ENCODE data around the gene IBTK. TPM values are rescaled to one million over a fixed set of nuclear protein-coding genes. Genes with fewer than 3 reads are reported as not detected.
"Not testable (repeated sequence)": the region's sequence is repeated elsewhere in the genome, so short reads cannot be mapped to it uniquely, and the experiment has no call there.

Gene IBTK
- total RNA-seq, 2 donors from 2014 or later, result 22.3 to 31.8 TPM

DNA sequence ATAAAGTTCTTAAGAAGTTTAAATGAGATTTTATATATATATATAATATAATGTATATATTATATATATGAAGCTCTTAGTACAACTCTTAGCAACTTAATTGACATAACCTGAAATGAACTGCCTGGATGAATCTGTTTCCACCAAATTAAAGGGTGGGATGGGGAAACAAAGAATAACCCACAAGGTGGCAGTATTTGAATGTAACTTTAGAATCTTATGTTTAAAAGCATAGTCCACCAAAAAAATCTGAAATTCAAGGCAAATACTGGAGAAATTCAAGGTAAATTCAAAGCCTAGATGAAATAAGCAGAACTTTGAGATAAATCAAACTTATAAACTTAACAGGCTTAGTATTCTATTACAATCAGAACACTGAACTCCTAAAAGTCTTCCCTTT is 4.4 kb upstream of the IBTK start:
- intact Hi-C loops (cut with DNase I), result loop anchor here in 1 of 2 donors (1.0 kb wide), 1 partner anchor 804 kb away; no protein-coding TSS in a partner anchor
- no peak for DNase-seq
- ATAC-seq, result no peak

DNA sequence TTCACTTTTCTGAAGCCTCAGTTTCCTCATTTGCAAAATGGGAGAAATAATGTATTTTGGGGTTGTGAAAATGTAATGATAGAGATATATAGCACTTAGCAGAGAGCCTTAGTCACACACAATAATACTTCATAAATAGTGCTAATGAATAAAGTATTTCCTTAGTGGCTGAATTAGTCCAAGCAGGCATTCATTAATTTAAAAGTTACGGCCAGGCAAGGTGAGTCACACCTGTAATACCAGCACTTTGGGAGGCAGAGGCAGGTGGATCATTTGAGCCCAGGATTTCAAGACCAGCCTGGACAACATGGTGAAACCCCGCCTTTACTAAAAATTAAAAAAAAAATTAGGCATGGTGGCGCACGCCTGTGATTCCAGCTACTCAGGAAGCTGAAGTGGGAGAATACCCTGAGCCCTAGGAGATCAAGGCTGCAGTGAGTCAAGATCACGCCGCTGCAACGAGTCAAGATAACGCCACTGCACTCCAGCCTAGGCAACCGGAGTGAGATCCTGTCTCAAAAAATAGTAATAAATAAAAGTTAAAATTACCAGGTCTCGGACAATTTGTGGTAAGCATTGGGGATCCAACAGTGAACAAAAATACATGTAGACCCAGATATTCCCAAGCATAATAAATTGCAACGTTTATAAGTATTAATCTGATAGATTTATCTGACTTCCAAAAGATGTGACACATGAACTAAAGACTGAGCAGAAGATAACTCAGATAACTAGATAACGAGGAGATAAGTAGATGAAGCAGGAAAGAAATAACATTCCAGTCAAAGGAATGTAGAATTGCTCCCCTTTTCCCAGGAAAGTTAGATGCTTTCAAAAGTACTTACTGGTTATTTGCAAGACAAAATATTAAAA is 2.1 kb upstream of the IBTK start:
- ATAC-seq, result no peak
- DNase-seq, result no peak
- intact Hi-C loops (cut with DNase I), result loop anchor here in 1 of 2 donors (5.0 kb wide), 1 partner anchor 818 kb away; the partner anchor contains the start of genes DOP1A and UBE3D

DNA sequence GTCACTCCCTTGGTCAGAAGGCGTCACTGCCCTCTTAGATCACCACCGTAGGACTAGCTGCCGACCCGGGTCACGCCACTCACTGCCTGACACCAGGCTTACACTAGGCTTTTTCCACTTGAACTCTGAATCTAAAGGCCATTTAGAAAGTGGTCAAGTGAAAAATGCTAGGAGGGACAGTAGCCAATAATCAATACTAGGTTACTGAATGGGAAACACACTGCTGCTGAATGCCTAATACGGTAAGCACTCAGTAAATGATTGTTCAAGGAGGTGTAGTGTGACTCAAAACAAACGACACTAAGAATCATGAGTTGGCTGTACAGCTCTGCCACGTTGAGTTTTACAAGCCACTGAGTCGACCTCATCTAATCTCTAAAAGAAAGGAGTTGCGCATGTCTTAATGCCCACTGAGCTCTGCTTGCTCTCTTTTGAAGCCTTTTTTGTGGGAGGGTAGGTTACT is 760 bp upstream of the IBTK start:
- intact Hi-C loops (cut with DNase I), result loop anchor here in 1 of 2 donors (5.0 kb wide), 1 partner anchor 819 kb away; the partner anchor contains the start of genes DOP1A and UBE3D
- peak; percentile 3 to 40 for ATAC-seq
- no peak for DNase-seq

DNA sequence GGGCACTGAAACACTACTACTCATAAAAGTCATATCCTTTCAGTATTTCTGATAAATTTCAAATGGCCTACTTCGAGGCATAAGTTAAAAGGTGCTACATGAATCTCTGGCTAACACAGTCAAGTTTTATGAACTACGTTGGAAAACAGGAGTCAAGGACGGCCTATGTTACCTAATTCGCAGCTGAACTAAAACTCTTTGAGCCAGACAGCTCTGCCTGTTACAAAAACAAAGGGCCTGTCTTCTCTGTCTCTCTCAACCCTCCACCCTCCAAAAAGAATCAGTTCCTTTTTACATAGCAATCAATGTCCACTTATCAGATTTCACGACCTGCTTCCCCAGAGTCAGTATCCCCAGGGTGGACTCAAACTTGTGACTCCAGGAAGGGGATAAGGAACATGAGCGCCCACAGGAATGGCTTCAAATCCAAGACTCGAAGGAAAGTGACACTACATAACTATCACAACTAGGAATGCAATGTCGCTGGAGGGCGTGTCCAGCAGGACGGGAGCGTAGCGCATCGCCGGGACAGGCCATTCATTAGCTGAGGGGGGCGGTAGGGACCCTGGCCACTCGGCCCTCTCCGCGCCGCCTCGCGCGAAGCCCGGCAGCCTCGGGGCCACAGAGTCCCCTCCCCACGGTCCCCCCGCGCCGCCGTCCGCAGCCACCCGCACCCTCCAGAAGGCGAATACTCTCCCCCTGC is 591 bp downstream of the IBTK start:
- intact Hi-C loops (cut with DNase I), result loop anchor here in 1 of 2 donors (5.0 kb wide), 1 partner anchor 820 kb away; the partner anchor contains the start of genes DOP1A and UBE3D
- ATAC-seq (peak; percentile 72 to 74), DNase-seq (peak; percentile 72)

DNA sequence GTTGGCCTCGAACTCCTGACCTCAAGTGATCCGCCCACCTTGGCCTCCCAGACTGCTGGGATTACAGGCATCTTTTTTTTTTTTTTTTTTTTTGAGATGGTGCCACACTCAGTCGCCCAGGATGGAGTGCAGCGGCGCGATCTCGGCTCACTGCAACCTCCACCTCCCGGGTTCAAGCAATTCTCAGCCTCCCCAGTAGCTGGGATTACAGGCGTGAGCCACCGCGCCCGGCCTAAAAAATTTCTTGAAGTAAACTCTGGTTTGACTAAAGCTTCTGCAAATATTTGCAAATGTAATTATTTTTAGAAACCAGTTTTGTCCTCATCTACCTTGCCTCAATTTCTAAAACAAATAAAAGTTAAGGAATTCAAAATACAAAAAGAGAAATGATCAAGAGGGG is 1.2 kb downstream of the IBTK start:
- intact Hi-C loops (cut with DNase I), result loop anchor here in 1 of 2 donors (5.0 kb wide), 1 partner anchor 821 kb away; the partner anchor contains the start of genes DOP1A and UBE3D
- ATAC-seq (no peak), DNase-seq (no peak)

DNA sequence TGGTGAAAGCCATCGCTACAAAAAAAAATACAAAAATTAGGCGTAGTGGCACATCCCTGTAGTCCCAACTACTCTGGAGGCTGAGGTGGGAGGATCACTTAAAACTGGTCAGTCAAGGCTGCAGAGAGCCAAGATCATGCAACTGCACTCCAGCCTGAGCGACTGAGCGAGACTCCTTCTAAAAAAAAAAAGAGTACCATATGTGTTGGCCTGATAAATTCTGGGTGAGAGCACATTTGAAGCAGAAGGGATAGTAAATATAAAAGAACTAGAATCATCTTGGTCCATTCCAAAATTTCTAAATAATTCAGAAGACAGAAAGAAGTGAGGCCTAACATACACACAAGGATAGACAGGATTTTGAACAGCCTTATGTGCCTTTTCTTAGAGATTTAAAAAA is 2.2 kb downstream of the IBTK start:
- intact Hi-C loops (cut with DNase I), result loop anchor here in 1 of 2 donors (5.0 kb wide), 1 partner anchor 822 kb away; the partner anchor contains the start of genes DOP1A and UBE3D
- DNase-seq, result no peak
- no peak for ATAC-seq

DNA sequence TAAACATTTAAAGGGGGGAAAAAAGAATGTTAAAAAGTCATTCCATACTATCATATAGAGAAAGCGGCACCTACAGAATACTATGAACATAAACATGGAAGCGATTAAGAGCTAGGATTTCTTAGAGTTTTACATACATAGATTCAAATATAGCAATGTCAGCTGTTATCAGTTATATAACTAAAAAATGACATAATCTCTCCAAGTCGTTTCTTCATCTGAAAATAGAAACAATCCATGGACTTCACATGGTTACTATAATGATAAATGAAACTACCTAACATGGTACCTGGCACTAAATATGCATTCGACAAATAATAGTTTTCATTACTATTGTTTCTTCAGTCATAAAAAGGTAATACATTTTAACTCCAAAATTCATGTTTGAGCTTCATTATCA is 3.7 kb downstream of the IBTK start:
- intact Hi-C loops (cut with DNase I), result no loop called here
- ATAC-seq, result no peak

DNA sequence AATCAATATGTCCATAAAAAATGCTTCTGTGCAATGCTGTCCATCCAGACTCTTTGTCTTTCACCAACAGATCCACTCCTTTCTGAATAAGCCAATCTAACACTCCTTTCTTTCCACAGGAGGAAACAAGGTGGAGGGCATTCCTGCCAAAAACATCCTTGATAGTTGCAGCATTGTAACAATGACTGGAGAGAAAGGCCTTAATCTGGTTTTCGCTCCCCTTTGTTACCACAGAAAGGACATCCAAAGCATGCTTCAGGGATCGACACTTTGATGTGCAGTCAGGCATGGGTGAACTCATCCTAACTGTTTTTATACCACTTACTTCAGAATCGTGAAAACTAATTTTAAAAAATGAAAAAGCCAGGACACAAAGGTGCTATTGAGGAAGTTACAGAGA is 7.4 kb downstream of the IBTK start:
- DNase-seq (no peak), ATAC-seq (no peak)
- intact Hi-C loops (cut with DNase I), result no loop called here

More for the DNA sequence above, 3.7 kb downstream of the IBTK start:
- no peak for DNase-seq

DNA sequence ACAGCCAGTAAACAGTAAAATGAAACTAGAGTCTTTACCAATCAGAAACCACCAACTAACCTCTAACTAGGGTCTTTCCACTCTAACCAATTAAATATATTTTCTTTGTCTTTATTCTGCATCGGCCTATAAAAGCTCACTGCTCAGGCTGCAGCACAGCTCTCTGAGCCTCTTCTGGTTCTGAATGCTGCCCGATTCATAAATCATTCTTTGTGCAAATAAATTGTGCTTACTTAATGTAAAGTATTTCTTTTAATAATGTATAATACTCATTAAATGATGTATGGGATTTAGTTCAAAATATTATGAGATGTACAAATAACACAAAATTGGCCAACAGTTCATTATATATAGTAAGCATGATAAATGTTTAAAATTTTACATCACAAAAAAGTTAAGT is 7.9 kb downstream of the IBTK start:
- DNase-seq, result no peak
- intact Hi-C loops (cut with DNase I), result no loop called here
- no peak for ATAC-seq

DNA sequence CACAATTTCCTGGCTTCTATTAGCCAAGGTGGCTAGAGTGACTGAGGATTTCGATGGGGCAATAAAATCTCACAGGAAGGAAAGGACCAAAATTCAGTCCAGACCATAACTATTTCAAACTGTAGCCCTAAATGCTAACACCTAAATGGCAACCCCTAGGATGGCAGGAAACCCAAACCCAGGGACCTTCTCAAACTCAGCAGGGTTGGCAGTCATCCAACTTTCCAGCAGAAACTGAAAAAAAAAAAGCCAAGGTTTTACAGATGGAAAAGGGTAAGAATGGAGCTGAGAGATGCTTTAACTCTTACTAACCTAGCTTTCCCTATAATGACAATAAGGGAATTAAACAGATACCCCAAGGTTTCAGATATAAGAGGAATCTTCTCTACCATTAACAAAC is 10.5 kb downstream of the IBTK start:
- intact Hi-C loops (cut with DNase I), result no loop called here
- no peak for ATAC-seq
- no peak for DNase-seq

DNA sequence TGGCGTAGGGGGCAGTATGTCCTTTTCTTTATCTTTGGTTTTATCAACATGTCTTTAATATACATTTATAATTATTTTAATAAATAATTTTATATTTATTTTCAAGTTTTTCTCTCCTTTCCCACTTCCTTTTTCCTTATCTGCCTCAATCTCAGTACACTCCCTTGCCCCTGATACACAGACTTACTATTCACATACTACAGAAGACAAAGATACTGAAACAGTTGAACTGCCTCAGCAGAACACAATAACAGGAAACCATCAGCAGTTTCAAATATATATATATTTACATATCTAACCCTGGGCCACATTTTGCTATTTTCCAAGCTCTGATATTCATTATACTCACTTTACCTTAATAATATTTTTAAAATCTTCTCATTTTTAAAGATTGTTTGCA is 19.8 kb downstream of the IBTK start:
- ATAC-seq (no peak), DNase-seq (no peak)
- intact Hi-C loops (cut with DNase I), result no loop called here

DNA sequence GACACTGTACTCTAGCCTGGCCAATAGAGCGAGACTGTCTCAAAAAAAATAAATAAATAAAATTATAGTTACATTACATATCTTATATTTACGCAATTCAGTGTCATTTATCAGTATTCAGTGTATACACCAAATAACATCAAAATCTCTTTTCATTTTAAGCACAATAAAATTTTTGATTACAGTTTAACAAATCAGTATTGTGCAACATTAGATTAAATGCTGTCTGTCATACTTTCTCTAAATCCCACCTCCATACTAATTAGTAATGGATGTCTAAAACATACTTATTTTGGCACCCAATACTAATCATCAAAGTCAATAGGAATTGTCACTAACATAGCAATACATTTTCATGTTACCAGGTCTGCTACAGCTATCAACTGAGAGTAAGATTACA is 27.4 kb downstream of the IBTK start:
- intact Hi-C loops (cut with DNase I), result no loop called here
- DNase-seq, result no peak
- no peak for ATAC-seq

DNA sequence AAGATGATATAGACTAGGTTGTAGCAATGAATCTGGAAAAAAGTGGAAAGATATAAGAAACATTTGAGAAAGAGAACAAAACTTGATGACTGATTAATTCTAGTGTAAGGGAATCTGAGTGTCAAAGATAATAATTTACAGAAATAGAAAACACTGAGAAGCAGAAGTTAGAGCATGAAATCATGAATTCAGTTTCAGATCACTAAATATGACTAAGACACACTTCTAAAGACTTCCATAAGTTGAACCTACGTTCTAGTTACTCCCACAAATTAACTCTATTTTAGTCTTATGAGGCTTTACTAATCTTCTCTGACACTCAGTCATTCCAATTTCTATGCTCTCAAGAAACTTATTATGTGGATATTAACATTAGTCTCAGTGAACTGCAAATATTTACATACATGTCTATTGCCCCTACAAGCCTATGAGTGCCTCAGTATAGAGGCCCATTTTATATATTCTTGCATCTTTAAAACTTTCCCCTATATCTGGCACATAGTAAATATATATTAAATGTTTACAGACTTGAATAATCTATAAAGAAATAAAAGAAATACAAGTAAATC is 30.4 kb downstream of the IBTK start:
- DNase-seq (no peak), ATAC-seq (no peak)
- intact Hi-C loops (cut with DNase I), result no loop called here

DNA sequence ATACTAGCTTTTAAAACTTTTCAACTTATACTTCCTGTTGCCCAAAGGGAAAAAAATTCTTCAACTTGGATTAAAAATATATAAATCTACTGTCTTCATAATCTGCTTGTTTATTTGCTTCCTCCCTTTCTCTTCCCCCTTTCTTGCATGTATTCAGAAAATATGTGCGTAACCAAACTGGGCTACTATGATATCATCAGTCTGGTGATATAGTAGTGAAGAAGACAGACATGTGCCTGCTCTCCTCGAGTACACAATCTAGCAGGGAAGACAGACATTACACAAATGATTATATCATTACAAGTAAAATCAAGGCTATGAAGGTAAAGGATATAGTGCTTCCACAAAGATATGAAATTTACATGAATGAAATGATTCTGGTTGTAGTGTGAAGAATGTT is 31.0 kb downstream of the IBTK start:
- ATAC-seq (no peak), DNase-seq (no peak)
- intact Hi-C loops (cut with DNase I), result no loop called here

DNA sequence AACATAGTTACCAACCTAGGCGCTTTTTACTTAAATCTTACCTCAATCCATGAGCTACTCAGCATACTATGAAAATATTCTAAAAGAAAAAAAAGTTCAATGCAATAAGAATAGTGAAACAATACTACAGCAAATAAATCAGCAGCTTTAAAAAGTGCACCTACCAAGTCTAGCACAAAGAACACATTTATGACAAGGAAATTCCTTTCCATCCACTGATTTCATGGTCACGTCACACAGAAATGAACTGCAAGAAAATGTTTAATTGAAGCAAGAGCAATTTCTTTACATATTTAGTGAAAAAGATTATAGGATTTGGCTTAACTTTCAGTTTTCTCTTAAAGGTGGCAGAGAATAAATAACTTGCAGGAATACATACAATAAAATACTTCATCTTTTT is 36.2 kb downstream of the IBTK start:
- ATAC-seq (no peak), DNase-seq (no peak)
- intact Hi-C loops (cut with DNase I), result no loop called here

DNA sequence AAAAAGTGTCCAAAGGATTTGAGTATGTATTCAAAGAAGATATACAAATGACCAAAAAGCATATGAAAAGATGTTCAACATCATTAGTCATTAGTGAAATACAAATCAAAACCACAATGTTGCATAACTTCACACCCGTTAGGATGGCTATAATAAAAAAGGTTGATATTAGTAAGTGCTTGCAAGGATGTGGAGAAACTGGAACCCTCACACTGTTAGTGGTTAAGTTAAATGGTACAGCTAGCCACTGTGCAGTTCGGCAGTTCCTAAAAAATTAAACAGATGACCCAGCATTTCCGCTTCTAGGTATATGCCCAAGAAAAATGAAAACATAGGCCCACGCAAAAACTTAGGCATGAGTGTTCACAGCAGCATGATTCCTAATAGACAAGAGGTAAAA is 38.6 kb downstream of the IBTK start:
- DNase-seq (no peak), ATAC-seq (no peak)
- intact Hi-C loops (cut with DNase I), result no loop called here

DNA sequence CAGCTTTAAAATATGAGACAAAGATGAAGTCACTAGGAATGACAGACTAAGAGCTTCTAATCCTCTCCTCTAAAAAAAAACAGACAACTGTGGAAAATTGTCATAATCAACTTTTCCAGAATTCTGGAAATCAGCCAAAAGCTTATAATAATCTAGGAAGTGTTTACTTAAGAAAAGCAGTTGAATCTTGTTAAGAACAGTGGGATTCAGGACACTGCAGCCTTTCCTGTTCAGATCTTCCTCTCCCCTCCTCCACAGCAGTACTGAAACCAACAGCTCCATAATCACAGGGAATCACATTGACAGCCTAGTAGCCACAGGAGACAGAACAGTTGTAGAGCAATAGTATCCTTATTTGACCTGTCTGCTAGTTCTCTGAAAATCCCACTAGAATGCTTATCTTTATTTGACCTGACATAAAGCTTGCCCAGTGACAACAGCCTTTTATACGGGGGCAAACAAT is 41.6 kb downstream of the IBTK start:
- ATAC-seq (peak; percentile 80 to 85), DNase-seq (no peak)
- intact Hi-C loops (cut with DNase I), result no loop called here

DNA sequence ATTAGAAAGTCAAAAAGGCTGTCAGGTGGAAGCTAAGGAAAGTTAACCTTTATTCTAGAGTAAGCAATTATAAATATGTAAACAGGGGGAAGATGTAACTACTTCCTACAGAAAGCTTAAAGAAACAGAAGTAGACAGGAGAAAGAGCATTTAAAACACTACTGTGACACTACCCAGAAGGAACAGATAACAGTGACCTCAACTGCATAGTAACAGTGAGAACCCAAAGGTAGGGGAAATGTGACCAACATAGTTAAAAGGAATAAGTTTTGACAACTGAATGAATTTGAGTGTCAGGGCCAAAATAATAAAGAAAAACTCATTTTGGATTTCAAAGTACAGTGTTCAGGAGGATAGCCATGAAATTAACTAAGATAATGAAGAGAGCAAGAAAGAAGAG is 43.5 kb downstream of the IBTK start:
- intact Hi-C loops (cut with DNase I), result no loop called here
- ATAC-seq (no peak), DNase-seq (no peak)

DNA sequence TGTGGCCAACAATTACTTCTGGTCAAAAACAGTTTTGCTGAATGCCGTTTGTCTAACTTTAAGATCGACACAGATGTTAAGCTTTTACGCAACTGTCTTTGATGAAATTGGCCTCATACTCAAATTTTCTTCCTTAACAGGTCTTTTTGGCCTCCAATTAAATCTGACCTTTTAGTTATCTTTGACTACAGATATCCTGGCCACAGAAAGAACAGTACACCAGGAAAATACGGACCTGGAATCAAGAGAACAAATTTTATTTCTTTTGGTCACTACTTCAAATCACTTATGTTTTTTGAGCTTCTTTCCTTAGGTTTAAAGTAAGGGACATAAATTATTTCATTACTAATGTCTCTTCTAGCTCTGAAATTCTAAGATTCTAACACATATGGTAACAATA is 49.8 kb downstream of the IBTK start:
- intact Hi-C loops (cut with DNase I), result no loop called here

DNA sequence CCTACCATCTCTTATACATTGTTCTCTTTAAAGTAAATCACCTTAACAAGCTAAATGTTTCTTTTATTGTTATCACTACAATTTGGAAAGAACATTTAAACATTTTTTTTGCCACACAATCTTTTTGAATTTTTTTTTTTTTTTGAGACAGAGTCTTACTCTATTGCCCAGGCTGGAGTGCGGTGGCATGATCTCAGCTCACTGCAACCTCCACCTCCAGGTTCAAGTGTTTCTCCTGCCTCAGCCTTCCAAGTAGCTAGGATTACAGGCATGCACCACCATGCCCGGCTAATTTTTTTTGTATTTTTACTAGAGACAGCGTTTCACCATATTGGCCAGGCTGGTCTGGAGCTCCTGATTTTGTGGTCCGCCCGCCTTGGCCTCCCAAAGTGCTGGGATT is 50.3 kb downstream of the IBTK start:
- ATAC-seq; DNase-seq; intact Hi-C loops (cut with DNase I): not testable (repeated sequence)

More for the DNA sequence above, 49.8 kb downstream of the IBTK start:
- DNase-seq, result no peak
- peak in 1 of 2 donors; percentile 5 for ATAC-seq
